ENCODE data around the gene UBE2Q2.

- no peak for TF ChIP-seq CTCF (IDR thresholded peaks at IDR 0.05; ENCODE audit: low read length)
- no peak for TF ChIP-seq EZH2 (IDR thresholded peaks at IDR 0.05; ENCODE audit: borderline replicate concordance, low read length)
Measured at GRCh38 chr15:75810874-75811498, 32.3 kb upstream of the UBE2Q2 start.
